ENCODE data around the gene PORCN. TPM values are rescaled to one million over a fixed set of nuclear protein-coding genes. Genes with fewer than 3 reads are reported as not detected.

Gene PORCN
- total and polyA plus RNA-seq, 4 donors: 0.70 to 4.9 (median 2.8) TPM

GRCh38 chrX:48512371-48512935 is 3.7 kb downstream of the PORCN start (continued):
- TF ChIP-seq CTCF (IDR thresholded peaks at IDR 0.05; ENCODE audit: low read depth, low read length, missing input control) (no peak), MAX (IDR thresholded peaks at IDR 0.05) (no peak)

GRCh38 chrX:48513670-48514069 is 4.9 kb downstream of the PORCN start:
- WGBS: 94% methylated on average over 4 of the region's 4 CpGs
- no peak for DNase-seq (ENCODE audit: low spot score)
- Histone ChIP-seq H3K27ac (ENCODE audit: low read depth in 1 of 2, low read length in 2 of 2) (no peak overlapping the region), H3K4me3 (ENCODE audit: low read depth in 1 of 3, low read length in 3 of 3) (no peak overlapping the region), H3K9me3 (ENCODE audit: control insufficient read depth in 4 of 4, low read length in 3 of 4) (no peaks in the 10 kb centered on the region), H3K36me3 (ENCODE audit: control insufficient read depth in 4 of 4, insufficient read depth in 3 of 4, low read depth in 1 of 4, low read length in 3 of 4) (peaks cover 0 to 2% (median 0%) of the 10 kb centered on the region in 4 donors), H3K4me1 (ENCODE audit: control insufficient read depth in 4 of 4, insufficient read depth in 4 of 4, low read length in 3 of 4) (peaks cover 0 to 6% (median under 1%) of the 10 kb centered on the region in 4 donors), H3K27me3 (ENCODE audit: control insufficient read depth in 4 of 4, insufficient read depth in 4 of 4, low read length in 3 of 4) (no peaks in the 10 kb centered on the region), H3K9ac (ENCODE audit: low read depth in 1 of 2, low read length in 2 of 2) (no peak overlapping the region)
- TF ChIP-seq HNF4A (conservative IDR thresholded peaks at IDR 0.05): no peak
- TF ChIP-seq HNF4G (IDR thresholded peaks at IDR 0.05): no peak

- Histone ChIP-seq H3K27me3 (ENCODE audit: control insufficient read depth in 4 of 4, insufficient read depth in 4 of 4, low read length in 3 of 4) (no peaks in the 10 kb centered on the region), H3K9ac (ENCODE audit: low read depth in 1 of 2, low read length in 2 of 2) (no peak overlapping the region), H3K36me3 (ENCODE audit: control insufficient read depth in 4 of 4, insufficient read depth in 3 of 4, low read depth in 1 of 4, low read length in 3 of 4) (peaks cover 0 to 2% (median 0%) of the 10 kb centered on the region in 4 donors), H3K4me3 (ENCODE audit: low read depth in 1 of 3, low read length in 3 of 3) (no peak overlapping the region), H3K4me1 (ENCODE audit: control insufficient read depth in 4 of 4, insufficient read depth in 4 of 4, low read length in 3 of 4) (peaks cover 0 to 2% (median under 1%) of the 10 kb centered on the region in 4 donors), H3K27ac (ENCODE audit: low read depth in 1 of 2, low read length in 2 of 2) (no peak overlapping the region), H3K9me3 (ENCODE audit: control insufficient read depth in 4 of 4, low read length in 3 of 4) (no peaks in the 10 kb centered on the region)
- DNase-seq (ENCODE audit: low spot score): no peak
- WGBS: 94% methylated on average over 16 of the region's 16 CpGs
- no peak for TF ChIP-seq GABPA (IDR thresholded peaks at IDR 0.05 in 1 of 2, conservative IDR thresholded peaks at IDR 0.05 in 1 of 2)
- no peak for TF ChIP-seq FOXA1 (IDR thresholded peaks at IDR 0.05)
- no peak for TF ChIP-seq RXRA (IDR thresholded peaks at IDR 0.05)
- TF ChIP-seq HNF4G (IDR thresholded peaks at IDR 0.05): no peak
- no peak for TF ChIP-seq SP1 (IDR thresholded peaks at IDR 0.05)
- TF ChIP-seq JUND (IDR thresholded peaks at IDR 0.05): no peak
- TF ChIP-seq RAD21 (IDR thresholded peaks at IDR 0.05): no peak
- TF ChIP-seq CTCF (IDR thresholded peaks at IDR 0.05; ENCODE audit: low read depth, low read length, missing input control): no peak
- no peak for TF ChIP-seq ATF3 (IDR thresholded peaks at IDR 0.05)
- TF ChIP-seq TAF1 (conservative IDR thresholded peaks at IDR 0.05): no peak
- TF ChIP-seq ZBTB33 (IDR thresholded peaks at IDR 0.05): no peak
- TF ChIP-seq EGR1 (IDR thresholded peaks at IDR 0.05; ENCODE audit: low read depth in 2 of 2): no peak
- TF ChIP-seq MAX (IDR thresholded peaks at IDR 0.05): no peak
Observed at GRCh38 chrX:48514126-48514806, 5.5 kb downstream of the PORCN start.

Data from liver (tissue), 9 donors.